UCSD-AML1 (cell line): ENCODE data around the gene GFOD1.

Source experiments
- DNase-seq: peaks from one replicate; lab custom pipeline; 2025; ENCODE audit not compliant: unreplicated experiment; lab: John Stamatoyannopoulos, UW

GFOD1 gene

GRCh38 chr6:13383328-13384163 is 103.9 kb downstream of the GFOD1 start:
- no peak for DNase-seq

DNA sequence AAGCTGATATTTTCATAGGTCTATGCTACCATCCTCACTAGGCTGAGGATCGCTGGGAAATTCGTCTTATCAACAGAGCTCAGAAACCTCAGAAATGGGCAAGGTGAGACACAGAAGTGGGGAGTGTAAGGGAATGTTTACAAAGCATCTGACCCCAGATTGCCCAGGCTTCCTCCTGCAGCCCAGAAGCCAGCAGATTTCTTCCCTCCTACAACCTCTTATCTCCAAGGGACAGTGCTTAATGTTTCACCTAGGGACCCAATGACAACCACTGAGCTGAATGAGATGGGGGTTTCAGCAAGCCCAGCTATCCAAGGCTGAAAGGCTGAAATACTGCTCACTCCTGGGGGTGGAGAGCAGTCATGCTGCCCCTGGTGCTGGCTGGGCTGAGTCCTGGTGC is 106.6 kb downstream of the GFOD1 start:
- no peak for DNase-seq

DNA sequence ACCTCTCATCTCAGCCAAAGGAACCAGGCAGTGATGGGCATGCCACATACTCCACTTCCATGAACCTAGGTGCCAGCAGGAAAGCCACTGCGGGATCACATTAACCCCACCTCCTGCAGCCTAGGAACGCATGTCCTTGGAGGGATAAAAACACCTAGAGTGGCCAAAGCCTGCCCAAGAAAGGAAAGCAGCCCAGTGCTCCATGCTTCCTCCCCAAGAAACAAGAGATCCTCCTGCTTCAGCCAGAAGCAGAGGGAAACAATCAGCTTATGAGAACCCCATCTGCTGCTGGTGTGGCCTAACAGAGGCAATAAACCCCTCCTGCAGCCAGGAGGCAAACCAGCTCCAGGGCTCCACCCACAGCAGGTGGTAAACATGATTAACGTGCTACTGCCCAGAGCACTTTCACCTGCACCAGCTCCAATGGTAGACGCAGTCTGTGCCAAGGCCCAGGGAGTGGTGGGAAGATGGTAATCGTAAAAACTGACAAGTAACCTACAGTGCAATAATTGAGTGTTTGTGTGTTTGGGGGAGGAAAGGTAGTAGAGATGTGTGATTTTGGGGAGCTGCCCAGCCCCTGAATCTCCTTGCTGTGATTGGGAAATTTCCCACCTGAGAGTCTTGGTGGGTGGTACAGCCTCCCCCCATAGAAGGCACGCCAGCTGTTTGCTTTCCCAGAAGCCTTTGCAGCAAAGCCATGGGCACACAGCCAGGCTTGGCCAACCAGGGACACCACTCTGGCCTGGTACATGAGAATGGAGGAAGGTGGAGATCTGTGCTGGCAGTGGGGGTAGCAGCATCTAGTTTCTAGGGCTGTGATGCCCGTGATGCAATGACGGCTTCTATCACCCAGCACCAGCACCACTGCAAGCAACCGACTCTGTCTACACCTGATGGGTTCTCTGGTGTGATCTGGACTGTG is 108.5 kb downstream of the GFOD1 start:
- no peak for DNase-seq

DNA sequence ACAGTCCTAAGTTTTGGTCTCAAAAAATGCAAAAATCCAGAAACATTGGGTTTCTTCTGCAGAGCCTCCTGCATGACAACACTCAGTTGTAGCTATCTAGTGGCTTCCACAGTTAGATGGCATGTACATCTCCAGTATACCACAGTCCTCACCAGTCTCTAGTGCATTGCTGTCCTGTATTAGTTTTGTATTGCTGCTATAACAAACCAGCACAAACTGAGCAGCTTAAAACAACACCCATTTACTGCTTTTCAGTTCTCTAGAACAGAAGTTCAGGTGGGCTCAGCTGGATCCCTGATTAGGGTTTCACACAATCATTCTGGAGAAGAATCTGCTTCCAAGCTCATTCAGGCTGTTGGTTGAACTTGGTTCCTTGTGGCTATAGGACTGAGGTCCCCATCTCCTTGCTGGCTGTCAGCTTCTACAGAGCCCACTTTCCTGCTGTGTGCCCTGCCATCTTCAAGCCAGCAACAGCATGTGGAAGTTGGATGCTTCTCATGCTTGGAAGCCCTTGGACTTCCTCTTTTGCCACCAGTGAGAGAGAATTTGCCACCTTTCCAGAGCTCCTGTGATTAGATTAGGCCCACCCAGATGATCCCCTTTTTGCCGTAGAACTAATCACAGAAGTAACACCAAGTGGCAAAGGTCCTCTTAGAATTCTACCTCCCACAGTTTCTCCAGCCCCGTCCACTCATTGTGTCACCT is 110.2 kb downstream of the GFOD1 start:
- DNase-seq, result no peak

DNA sequence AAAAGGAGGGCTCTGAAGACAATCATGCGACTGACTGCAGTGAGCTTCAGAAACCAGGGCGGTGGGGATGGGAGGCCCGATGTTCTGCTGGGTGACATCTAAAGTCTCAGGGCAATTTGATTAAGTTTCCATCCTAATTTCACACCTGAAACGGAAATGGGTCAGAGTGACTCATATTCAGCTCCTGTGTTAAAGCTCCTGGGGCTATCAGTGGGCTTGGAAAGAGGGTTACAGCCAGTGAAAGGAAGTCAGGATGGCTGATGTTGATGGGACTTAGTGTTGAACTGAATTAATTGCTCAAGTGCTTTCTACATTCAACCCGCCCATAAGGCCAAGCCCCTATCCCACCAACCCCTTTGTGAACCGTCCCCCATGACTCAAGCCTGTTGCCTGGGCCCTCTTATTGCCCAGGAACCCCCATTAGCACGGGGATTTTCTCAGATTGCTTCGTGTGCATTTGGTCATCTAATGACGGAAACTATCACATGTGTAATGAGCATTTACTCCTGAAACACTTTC is 112.0 kb downstream of the GFOD1 start:
- no peak for DNase-seq

DNA sequence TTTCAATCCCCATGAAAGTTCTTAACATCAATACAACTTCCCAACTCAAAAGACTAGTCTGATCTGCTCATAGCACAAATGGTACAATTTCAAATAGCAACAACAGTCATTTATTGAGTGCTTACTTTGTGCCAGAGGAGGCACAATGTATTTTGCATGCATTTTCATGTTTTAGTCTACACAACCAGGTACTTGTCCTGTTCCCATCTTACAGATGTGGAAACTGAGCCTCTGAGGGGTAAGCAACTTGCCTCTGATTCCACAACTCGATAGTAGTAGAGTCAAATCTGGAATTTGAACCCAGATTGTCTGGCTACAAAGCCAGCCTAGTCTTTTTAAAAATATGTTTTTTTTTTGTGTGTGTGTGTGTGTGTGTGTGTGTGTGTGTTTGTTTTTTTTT is 113.5 kb downstream of the GFOD1 start:
- DNase-seq, result no peak

DNA sequence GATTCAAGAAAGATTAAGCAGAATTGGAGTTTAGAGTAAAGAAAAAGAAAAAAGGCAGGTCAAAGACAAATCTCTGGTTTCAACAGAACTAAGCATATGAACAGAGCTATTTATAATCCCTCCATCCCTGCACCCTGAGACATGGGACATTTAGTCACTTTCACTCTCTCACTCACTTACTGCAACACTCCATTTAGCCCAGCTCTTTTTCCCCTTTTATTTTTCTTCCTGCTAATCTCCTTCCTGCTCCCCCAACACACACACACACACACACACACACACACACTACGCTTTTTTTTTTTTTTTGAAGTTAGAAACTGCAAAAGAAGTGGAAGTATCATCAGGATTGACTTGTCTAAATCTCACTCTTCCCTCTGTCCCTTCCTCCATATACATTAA is 113.9 kb downstream of the GFOD1 start:
- DNase-seq, result no peak

DNA sequence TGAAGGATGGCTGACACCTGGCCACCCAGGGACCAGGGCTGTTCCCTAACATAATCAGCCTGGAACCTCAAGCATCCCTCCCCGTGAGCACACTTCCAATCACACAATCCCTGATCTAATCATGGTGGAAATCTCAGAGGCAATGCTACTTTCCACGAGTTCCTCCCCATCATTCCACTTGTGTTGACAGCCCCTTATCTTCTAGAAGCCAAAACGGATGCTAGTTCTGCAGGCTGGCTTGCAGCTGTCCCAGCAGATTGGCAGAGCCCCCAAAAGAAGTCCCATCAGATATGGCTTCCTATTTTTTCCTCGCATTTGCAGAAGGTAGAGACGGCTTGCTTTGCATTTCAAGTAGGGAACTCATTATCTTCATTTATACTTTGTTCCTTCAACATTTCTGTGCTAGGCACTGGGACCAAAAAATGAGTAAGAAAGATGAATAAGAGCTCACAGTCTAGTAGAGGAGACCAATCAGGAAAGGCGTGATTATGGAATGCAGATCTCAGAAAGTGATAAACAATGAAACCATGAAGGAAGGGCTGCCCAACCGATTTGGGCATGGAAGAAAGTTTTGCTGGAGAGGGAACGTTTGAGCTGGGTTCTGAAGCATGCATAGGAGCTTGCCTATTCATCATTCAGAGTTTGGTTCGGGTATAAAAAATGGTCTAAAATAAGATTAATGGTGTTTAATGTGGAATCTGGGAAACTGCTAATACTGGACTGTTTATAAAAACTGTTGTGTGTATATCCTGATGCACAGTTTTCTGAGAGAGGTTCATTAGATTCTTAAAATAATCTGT is 114.5 kb downstream of the GFOD1 start:
- DNase-seq, result no peak

DNA sequence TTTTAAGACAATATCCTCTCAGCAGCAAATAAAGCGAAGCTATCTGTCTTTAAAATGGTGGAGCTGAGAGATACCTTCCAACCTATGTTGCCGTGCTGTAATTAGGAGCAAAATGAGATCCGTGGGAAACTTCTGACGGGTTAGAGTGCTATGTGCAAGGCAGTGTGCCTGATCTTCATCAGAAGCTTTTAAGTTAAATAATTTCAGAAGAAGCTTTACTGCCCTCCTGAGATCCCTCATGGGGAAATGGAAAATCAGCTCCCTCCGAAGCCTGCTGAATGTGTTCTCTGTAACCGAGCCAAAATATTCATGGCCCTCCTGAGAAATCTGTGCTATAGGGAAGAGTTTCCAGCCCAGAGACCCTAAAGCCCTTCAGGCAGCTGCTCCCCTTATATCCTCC is 115.3 kb downstream of the GFOD1 start:
- no peak for DNase-seq

GRCh38 chr6:13371421-13372072 is 115.9 kb downstream of the GFOD1 start:
- no peak for DNase-seq

GRCh38 chr6:13370623-13371022 is 116.8 kb downstream of the GFOD1 start:
- DNase-seq, result no peak

DNA sequence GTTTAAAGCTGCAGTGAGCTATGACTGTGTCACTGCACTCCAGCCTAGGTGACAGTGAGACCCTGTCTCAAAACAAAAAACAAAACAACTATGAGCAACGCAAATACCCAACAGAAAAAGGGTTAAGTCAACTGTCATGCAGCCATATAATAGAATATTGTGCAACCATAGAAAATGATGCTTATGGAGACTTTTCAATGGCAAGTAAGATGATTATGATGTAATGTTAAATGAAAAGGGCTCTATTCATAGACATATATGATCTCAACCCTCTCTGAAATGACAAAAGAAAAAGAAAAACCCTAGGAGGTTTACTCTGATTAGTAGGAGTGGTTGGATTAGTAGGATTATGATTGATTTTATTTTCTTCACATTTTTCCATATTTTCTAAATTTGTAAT is 117.8 kb downstream of the GFOD1 start:
- no peak for DNase-seq

GRCh38 chr6:13368731-13369115 is 118.7 kb downstream of the GFOD1 start:
- DNase-seq, result no peak

DNA sequence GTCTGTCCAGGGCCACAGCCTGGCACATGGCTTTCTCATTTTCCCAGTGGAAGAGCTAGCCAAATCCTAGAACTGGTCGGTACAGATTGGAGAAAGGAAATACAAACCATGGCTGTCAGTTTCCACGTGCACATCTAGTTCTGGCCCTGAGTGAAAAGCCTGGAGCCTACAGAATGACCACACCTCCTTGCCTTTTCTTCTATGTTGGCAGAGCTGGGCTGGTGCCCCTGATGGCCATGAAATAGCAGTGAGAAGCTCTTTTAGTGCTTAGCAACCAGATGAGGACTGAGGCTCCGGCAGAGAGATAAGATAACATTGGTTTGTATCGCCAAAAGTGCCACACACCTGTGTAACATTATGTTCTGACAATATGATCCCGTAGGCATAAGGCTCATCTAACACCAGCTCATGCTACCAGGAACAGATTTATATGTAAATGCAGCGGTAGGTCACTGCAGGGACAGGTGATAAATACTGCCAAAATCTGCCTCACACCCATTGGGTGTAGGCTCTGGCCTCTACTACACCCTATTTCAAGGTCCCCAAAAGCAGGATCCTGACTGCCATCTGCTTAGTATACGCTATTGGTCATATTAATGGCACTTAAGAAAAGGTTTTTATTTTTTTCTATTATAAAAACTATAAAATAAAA is 119.2 kb downstream of the GFOD1 start:
- DNase-seq, result no peak

GRCh38 chr6:13367396-13367795 is 120.0 kb downstream of the GFOD1 start:
- DNase-seq, result no peak

- DNase-seq, result no peak
These were observed 122.1 kb downstream of the GFOD1 start for GRCh38 chr6:13365320-13365719.

DNA sequence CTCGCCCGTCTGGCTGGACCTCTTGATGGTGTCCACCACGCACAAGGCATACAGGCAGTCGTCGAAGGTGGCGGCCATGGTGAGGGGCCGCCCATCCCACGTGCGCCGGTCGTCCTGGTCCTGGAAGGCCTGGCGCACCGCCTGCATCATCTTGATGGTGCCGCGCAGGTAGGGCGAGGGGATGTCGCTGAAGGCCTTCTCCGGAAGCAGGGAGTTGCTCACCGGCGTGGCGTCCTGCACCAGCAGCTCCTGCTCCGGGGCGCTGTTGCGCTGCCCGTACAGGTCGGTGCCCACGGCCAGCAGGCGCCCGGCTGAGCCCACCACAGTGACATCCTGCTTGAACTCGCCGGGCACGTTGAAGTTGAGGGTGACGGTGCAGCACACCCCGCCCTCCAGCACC is 122.6 kb downstream of the GFOD1 start:
- no peak for DNase-seq

GRCh38 chr6:13362412-13362811 is 125.0 kb downstream of the GFOD1 start:
- DNase-seq, result no peak
